Nucleus accumbens (tissue), 56 donors: ENCODE measurements around the gene SIGMAR1.

Experiments
- DNase-seq, 56 donors: peaks; one replicate each; lab custom pipeline; 2025; lab: John Stamatoyannopoulos, UW

The SIGMAR1 gene

GRCh38 chr9:34587271-34587670, 50.3 kb downstream of the SIGMAR1 start:
- DNase-seq = no peak

GRCh38 chr9:34585946-34586669, 51.5 kb downstream of the SIGMAR1 start:
- no peak for DNase-seq

GRCh38 chr9:34584970-34585369, 52.6 kb downstream of the SIGMAR1 start:
- DNase-seq = no peak
